ENCODE results near the gene BABAM1. TPM values are rescaled to one million over a fixed set of nuclear protein-coding genes. Genes with fewer than 3 reads are reported as not detected.
A peak's percentile ranks its signal among the peaks of the same experiment; 100 is the strongest.

BABAM1 gene
- 58.4 TPM for total RNA-seq
- long read RNA-seq, transcript BABAM1-208 (9 exons, 1,470 nt), result major isoform, 48 of 86 reads
- long read RNA-seq, transcript BABAM1-201 (9 exons, 1,472 nt), result minor isoform, 18 of 86 reads
- long read RNA-seq, partial matches to known transcripts, result 5 of 86 reads
- long read RNA-seq, other reads (novel, unspliced or antisense), result 10 of 86 reads

GRCh38 chr19:17266975-17267788, at the start of gene BABAM1:
TSS of gene BABAM1 (plus strand) at chr19:17267443. CDS start at chr19:17268807, 1,364 bp downstream.
- no peaks in the 10 kb centered on the region for H3K9me3 ChIP-seq
- no peak for TF ChIP-seq CTCF (IDR thresholded peaks at IDR 0.05)
- H3K4me1 ChIP-seq, result peaks cover 22% of the 10 kb centered on the region
- DNase-seq (peak; percentile 95), ATAC-seq (peak; percentile 98)
- H3K4me3 ChIP-seq, result peak within 1 kb of the TSS; percentile 94
- no peaks in the 10 kb centered on the region for H3K27me3 ChIP-seq (ENCODE audit: low read depth)
- H3K36me3 ChIP-seq, result peaks cover 37% of the 10 kb centered on the region
- H3K27ac ChIP-seq, result peak within 1 kb of the TSS; percentile 75
- intact Hi-C loops (cut with DNase I), result no loop called here

- Histone ChIP-seq H3K27ac (no peak overlapping the region), H3K9me3 (no peaks in the 10 kb centered on the region), H3K4me1 (peaks cover 13% of the 10 kb centered on the region), H3K27me3 (ENCODE audit: low read depth) (no peaks in the 10 kb centered on the region), H3K36me3 (peaks cover 32% of the 10 kb centered on the region), H3K4me3 (no peak overlapping the region)
- no peak for TF ChIP-seq CTCF (IDR thresholded peaks at IDR 0.05)
- intact Hi-C loops (cut with DNase I), result no loop called here
- DNase-seq (no peak), ATAC-seq (no peak)
These were observed 48.0 kb upstream of the BABAM1 start for GRCh38 chr19:17219286-17219685.

GRCh38 chr19:17220207-17220758, 47.0 kb upstream of the BABAM1 start:
- DNase-seq (no peak), ATAC-seq (no peak)
- no peak overlapping the region for H3K27ac ChIP-seq
- H3K4me1 ChIP-seq, result peaks cover 8% of the 10 kb centered on the region
- peaks cover 32% of the 10 kb centered on the region for H3K36me3 ChIP-seq
- TF ChIP-seq CTCF (IDR thresholded peaks at IDR 0.05), result no peak
- no peaks in the 10 kb centered on the region for H3K9me3 ChIP-seq
- intact Hi-C loops (cut with DNase I), result no loop called here
- H3K27me3 ChIP-seq (ENCODE audit: low read depth), result no peaks in the 10 kb centered on the region
- H3K4me3 ChIP-seq, result no peak overlapping the region

- Histone ChIP-seq H3K4me1 (peaks cover 22% of the 10 kb centered on the region), H3K9me3 (no peaks in the 10 kb centered on the region), H3K36me3 (peaks cover 16% of the 10 kb centered on the region), H3K4me3 (peak overlapping the region; percentile 66), H3K27ac (no peak overlapping the region), H3K27me3 (ENCODE audit: low read depth) (no peaks in the 10 kb centered on the region)
- DNase-seq (no peak), ATAC-seq (no peak)
- no peak for TF ChIP-seq CTCF (IDR thresholded peaks at IDR 0.05)
- intact Hi-C loops (cut with DNase I), result no loop called here
These were observed 42.2 kb upstream of the BABAM1 start for GRCh38 chr19:17225053-17225452.

GRCh38 chr19:17226002-17226933, 41.0 kb upstream of the BABAM1 start, which contains the start of gene OCEL1:
TSS of gene OCEL1 (plus strand) at chr19:17226226. CDS start at chr19:17226248, 22 bp downstream.
- Histone ChIP-seq H3K4me1 (peaks cover 22% of the 10 kb centered on the region), H3K4me3 (peak within 1 kb of the TSS; percentile 66), H3K36me3 (peaks cover 28% of the 10 kb centered on the region), H3K9me3 (no peaks in the 10 kb centered on the region), H3K27me3 (ENCODE audit: low read depth) (no peaks in the 10 kb centered on the region), H3K27ac (peak within 1 kb of the TSS; percentile 90)
- intact Hi-C loops (cut with DNase I), result no loop called here
- peak; percentile 98 for ATAC-seq
- TF ChIP-seq CTCF (IDR thresholded peaks at IDR 0.05), result no peak
- peak; percentile 100 for DNase-seq
